HL-60 (cell line): ENCODE data around the gene SAMM50.
A peak's percentile ranks its signal among the peaks of the same experiment; 100 is the strongest.

ENCODE experiments used
- DNase-seq, 2 experiments: peaks; one replicate each; pipeline ENCODE4 v3.0.0-alpha.2; 2010 to 2020; ENCODE audit warnings: low read depth in 1 of 2, low spot score in 1 of 2
- H3K27ac ChIP-seq: fragments of 250-450 bp; sonication (Bioruptor Pico); replicated peaks from 2 replicates; pipeline ENCODE4 v1.5.1; 2020; ENCODE audit warnings: mild to moderate bottlenecking, moderate library complexity
- H3K27me3 ChIP-seq: fragments of 250-450 bp; sonication (Bioruptor Pico); 2 replicates; pipeline ENCODE4 v1.5.1; 2021; ENCODE audit warnings: mild to moderate bottlenecking, moderate library complexity; ENCODE audit not compliant: insufficient read depth, poor library complexity, severe bottlenecking
- H3K4me3 ChIP-seq: replicated peaks from 2 replicates; pipeline ENCODE4 v1.5.1; 2011; ENCODE audit warnings: mild to moderate bottlenecking, control low read depth, low read length; ENCODE audit not compliant: insufficient read depth
- CTCF ChIP-seq: IDR thresholded peaks from one replicate; pipeline ENCODE4 v1.5.1; 2011; ENCODE audit warnings: low read length, control low read depth, inconsistent platforms; ENCODE audit not compliant: insufficient read depth
- GABPA ChIP-seq: IDR thresholded peaks from 2 replicates; pipeline ENCODE4 v1.6.1; 2012; ENCODE audit warnings: low read depth
- POLR2AphosphoS5 ChIP-seq: IDR thresholded peaks from 2 replicates; pipeline ENCODE4 v1.6.1; 2012; ENCODE audit warnings: low read depth
- REST ChIP-seq: IDR thresholded peaks from 2 replicates; pipeline ENCODE4 v1.6.1; 2012; ENCODE audit warnings: low read depth; ENCODE audit not compliant: insufficient replicate concordance
- SPI1 ChIP-seq: IDR thresholded peaks from 2 replicates; pipeline ENCODE4 v1.6.1; 2012; ENCODE audit warnings: low read depth, mild to moderate bottlenecking, borderline replicate concordance
- long read RNA-seq: library from polyadenylated mRNA; unstranded; transcript quantifications from one replicate; pipeline ENCODE4 v2.0.0, GENCODE V29; 2020

SAMM50 gene
- long read RNA-seq, transcript SAMM50-201 (15 exons, 1,717 nt): major isoform, 1,216 of 1,257 reads
- long read RNA-seq, partial matches to known transcripts: 13 of 1,257 reads
- long read RNA-seq, other reads (novel, unspliced or antisense): 28 of 1,257 reads

GRCh38 chr22:43955040-43955882 is at the start of gene SAMM50:
Gene SAMM50 (plus strand): TSS chr22:43955442. CDS start chr22:43955578, 136 bp downstream.
- Histone ChIP-seq H3K4me3 (peak within 1 kb of the TSS; percentile 93), H3K27me3 (no peaks in the 10 kb centered on the region), H3K27ac (peak within 1 kb of the TSS; percentile 92)
- peak; percentile 93 to 95 for DNase-seq
- TF ChIP-seq GABPA (peak; percentile 90), CTCF (no peak), REST (peak; percentile 37), POLR2AphosphoS5 (peak; percentile 96), SPI1 (no peak)

- no peak overlapping the region for H3K4me3 ChIP-seq
- H3K27me3 ChIP-seq: no peaks in the 10 kb centered on the region
- TF ChIP-seq SPI1 (no peak), GABPA (no peak), CTCF (no peak), POLR2AphosphoS5 (no peak), REST (peak; percentile 20)
- no peak overlapping the region for H3K27ac ChIP-seq
- no peak for DNase-seq
These were observed 49.6 kb upstream of the SAMM50 start for GRCh38 chr22:43905681-43906080.

GRCh38 chr22:43909708-43910107 is 45.5 kb upstream of the SAMM50 start:
- no peak for TF ChIP-seq CTCF
- TF ChIP-seq REST: no peak
- no peak for TF ChIP-seq SPI1
- TF ChIP-seq POLR2AphosphoS5: no peak
- TF ChIP-seq GABPA: no peak
- no peak overlapping the region for H3K27ac ChIP-seq
- DNase-seq: no peak
- no peak overlapping the region for H3K4me3 ChIP-seq
- no peaks in the 10 kb centered on the region for H3K27me3 ChIP-seq
